Mesendoderm (in vitro differentiated cells): Measurements from ENCODE around the gene EIF4G1.
A peak's percentile ranks its signal among the peaks of the same experiment; 100 is the strongest.

Experiments used
- DNase-seq: peaks from one replicate; pipeline ENCODE4 v3.0.0; 2013
- H2AK5ac ChIP-seq: 2 replicates; pipeline ENCODE4 v1.6.1; 2013; ENCODE audit warnings: low read length, inconsistent platforms
- H2BK120ac ChIP-seq: 2 replicates; pipeline ENCODE4 v1.6.1; 2013; ENCODE audit warnings: low read depth, mild to moderate bottlenecking, low read length, moderate library complexity, mixed read lengths
- H2BK15ac ChIP-seq: replicated peaks from 2 replicates; pipeline ENCODE4 v1.6.1; 2013; ENCODE audit warnings: low read depth, mild to moderate bottlenecking, moderate library complexity
- H2BK5ac ChIP-seq: 2 replicates; pipeline ENCODE4 v1.6.1; 2013; ENCODE audit warnings: low read length, inconsistent platforms
- H3K18ac ChIP-seq: 2 replicates; pipeline ENCODE4 v1.6.1; 2013; ENCODE audit warnings: mild to moderate bottlenecking, low read length, mixed read lengths
- H3K23ac ChIP-seq: one replicate; pipeline ENCODE4 v1.6.1; 2013; ENCODE audit warnings: low read length
- H3K27ac ChIP-seq: 2 replicates; pipeline ENCODE4 v1.5.1; 2013; ENCODE audit warnings: low read depth, mild to moderate bottlenecking, inconsistent platforms, low read length, moderate library complexity
- H3K27me3 ChIP-seq: 2 replicates; pipeline ENCODE4 v1.6.1; 2013; ENCODE audit warnings: low read length, control low read depth, mild to moderate bottlenecking, inconsistent platforms; ENCODE audit not compliant: insufficient read depth, poor library complexity
- H3K36me3 ChIP-seq: 2 replicates; pipeline ENCODE4 v1.6.1; 2013; ENCODE audit warnings: low read length, inconsistent platforms; ENCODE audit not compliant: control insufficient read depth, insufficient read depth
- H3K4ac ChIP-seq: one replicate; pipeline ENCODE4 v1.6.1; 2013; ENCODE audit warnings: low read depth, mild to moderate bottlenecking, low read length, moderate library complexity
- H3K4me1 ChIP-seq: 2 replicates; pipeline ENCODE4 v1.6.1; 2013; ENCODE audit warnings: low read depth, low read length, inconsistent platforms; ENCODE audit not compliant: control insufficient read depth
- H3K4me2 ChIP-seq: 2 replicates; pipeline ENCODE4 v1.6.1; 2013; ENCODE audit warnings: low read length
- H3K4me3 ChIP-seq: 2 replicates; pipeline ENCODE4 v1.5.1; 2013; ENCODE audit warnings: mild to moderate bottlenecking, low read length
- H3K56ac ChIP-seq: one replicate; pipeline ENCODE4 v1.6.1; 2013; ENCODE audit warnings: low read length
- H3K79me1 ChIP-seq: 2 replicates; pipeline ENCODE4 v1.6.1; 2013; ENCODE audit warnings: low read length, inconsistent platforms
- H3K79me2 ChIP-seq: 2 replicates; pipeline ENCODE4 v1.6.1; 2013; ENCODE audit warnings: mild to moderate bottlenecking, low read length; ENCODE audit not compliant: control insufficient read depth, insufficient read depth
- H3K9ac ChIP-seq: 2 replicates; pipeline ENCODE4 v1.6.1; 2013; ENCODE audit warnings: low read length, inconsistent platforms
- H4K5ac ChIP-seq: one replicate; pipeline ENCODE4 v1.6.1; 2013; ENCODE audit warnings: low read length
- H4K8ac ChIP-seq: one replicate; pipeline ENCODE4 v1.6.1; 2013; ENCODE audit warnings: low read depth, mild to moderate bottlenecking, control low read depth, low read length, moderate library complexity
- WGBS: extraction: QIAGEN DNeasy Blood & Tissue Kit; methylation state at CpG from one replicate; pipeline ENCODE4 v1.1.7; 2013; ENCODE audit warnings: low lambda C conversion rate, missing lambda C conversion rate; ENCODE audit not compliant: insufficient coverage; ENCODE audit errors: extremely low coverage; 5-methylcytosine and 5-hydroxymethylcytosine counted together

Gene EIF4G1

GRCh38 chr3:184308744-184309143, 5.7 kb upstream of the EIF4G1 start:
- Histone ChIP-seq H3K36me3 (peaks cover 30% of the 10 kb centered on the region), H3K23ac (no peak overlapping the region), H3K4me1 (no peaks in the 10 kb centered on the region), H2BK120ac (no peak overlapping the region), H3K18ac (no peak overlapping the region), H2BK15ac (no peak overlapping the region), H3K4me2 (no peak overlapping the region), H4K8ac (no peak overlapping the region), H2AK5ac (no peak overlapping the region), H3K9ac (no peak overlapping the region), H4K5ac (no peak overlapping the region), H3K56ac (no peak overlapping the region), H3K79me1 (peaks cover 2% of the 10 kb centered on the region), H3K79me2 (no peaks in the 10 kb centered on the region), H3K4me3 (no peak overlapping the region), H2BK5ac (no peak overlapping the region), H3K4ac (no peak overlapping the region), H3K27ac (no peak overlapping the region), H3K27me3 (no peaks in the 10 kb centered on the region)
- DNase-seq, result no peak
- no CpG with 5 or more reads among the region's 7 CpGs for WGBS

DNA sequence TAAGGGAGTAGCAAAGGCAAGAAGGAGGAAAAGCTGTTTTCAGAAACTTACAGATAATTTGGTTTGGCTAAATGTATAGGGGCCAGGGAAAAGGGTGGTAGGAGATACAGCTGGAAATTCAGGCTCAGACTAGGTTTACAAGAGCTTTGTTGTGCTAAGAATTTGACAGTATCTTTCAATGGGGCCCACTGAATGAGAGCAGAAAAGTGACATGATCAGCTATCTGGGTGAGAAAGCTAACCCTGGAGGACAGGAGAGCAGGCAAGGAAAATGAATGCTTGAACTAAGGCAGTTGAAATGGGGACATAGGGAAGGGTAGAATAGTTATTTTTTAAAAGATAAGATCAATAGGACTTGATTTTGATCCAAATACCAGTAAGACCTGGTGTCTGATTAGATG, 2.8 kb upstream of the EIF4G1 start:
- Histone ChIP-seq H3K4ac (no peak overlapping the region), H3K23ac (no peak overlapping the region), H3K27me3 (no peaks in the 10 kb centered on the region), H3K18ac (no peak overlapping the region), H3K79me1 (no peaks in the 10 kb centered on the region), H3K4me2 (no peak overlapping the region), H2BK120ac (no peak overlapping the region), H2AK5ac (no peak overlapping the region), H3K4me1 (peaks cover 2% of the 10 kb centered on the region), H2BK5ac (no peak overlapping the region), H3K79me2 (peaks cover 21% of the 10 kb centered on the region), H3K4me3 (no peak overlapping the region), H4K5ac (no peak overlapping the region), H2BK15ac (no peak overlapping the region), H3K36me3 (peaks cover 13% of the 10 kb centered on the region), H3K9ac (no peak overlapping the region), H3K27ac (no peak overlapping the region), H4K8ac (no peak overlapping the region), H3K56ac (no peak overlapping the region)
- no peak for DNase-seq

- peak overlapping the region; percentile 100 for H3K18ac ChIP-seq
Observed at GRCh38 chr3:184314700-184315542, 515 bp downstream of the EIF4G1 start.

GRCh38 chr3:184315543-184315867, 1.1 kb downstream of the EIF4G1 start:
- H2BK120ac ChIP-seq, result peak overlapping the region; percentile 33
- peaks cover 4% of the 10 kb centered on the region for H3K4me1 ChIP-seq
- peak overlapping the region; percentile 83 for H3K4me3 ChIP-seq
- peaks cover 8% of the 10 kb centered on the region for H3K79me1 ChIP-seq
- peak overlapping the region; percentile 98 for H3K56ac ChIP-seq
- peak overlapping the region; percentile 100 for H3K4ac ChIP-seq
- DNase-seq, result no peak
- WGBS, result no CpG with 5 or more reads among the region's 6 CpGs
- H4K5ac ChIP-seq, result no peak overlapping the region
- H3K27me3 ChIP-seq, result no peaks in the 10 kb centered on the region
- peak overlapping the region; percentile 100 for H3K18ac ChIP-seq
- peaks cover 57% of the 10 kb centered on the region for H3K79me2 ChIP-seq
- H2BK5ac ChIP-seq, result peak overlapping the region; percentile 80
- H3K4me2 ChIP-seq, result peak overlapping the region; percentile 97
- no peak overlapping the region for H2BK15ac ChIP-seq
- peak overlapping the region; percentile 97 for H3K23ac ChIP-seq
- no peak overlapping the region for H4K8ac ChIP-seq
- H3K36me3 ChIP-seq, result peaks cover 5% of the 10 kb centered on the region
- H3K27ac ChIP-seq, result peak overlapping the region; percentile 92
- H2AK5ac ChIP-seq, result peak overlapping the region; percentile 68
- peak overlapping the region; percentile 94 for H3K9ac ChIP-seq

More at GRCh38 chr3:184314700-184315542, 515 bp downstream of the EIF4G1 start:
- H3K4me2 ChIP-seq, result peak overlapping the region; percentile 97
- peak; percentile 74 for DNase-seq
- H3K79me1 ChIP-seq, result peaks cover 8% of the 10 kb centered on the region
- no peak overlapping the region for H4K5ac ChIP-seq
- no peaks in the 10 kb centered on the region for H3K27me3 ChIP-seq
- H2BK120ac ChIP-seq, result peak overlapping the region; percentile 33
- peaks cover 53% of the 10 kb centered on the region for H3K79me2 ChIP-seq
- H2BK15ac ChIP-seq, result no peak overlapping the region
- peaks cover 4% of the 10 kb centered on the region for H3K4me1 ChIP-seq
- peak overlapping the region; percentile 94 for H3K9ac ChIP-seq
- H3K23ac ChIP-seq, result peak overlapping the region; percentile 97
- H3K36me3 ChIP-seq, result peaks cover 5% of the 10 kb centered on the region
- WGBS, result no CpG with 5 or more reads among the region's 89 CpGs
- peak overlapping the region; percentile 80 for H2BK5ac ChIP-seq
- peak overlapping the region; percentile 97 for H4K8ac ChIP-seq
- peak overlapping the region; percentile 98 for H3K56ac ChIP-seq
- peak overlapping the region; percentile 83 for H3K4me3 ChIP-seq
- peak overlapping the region; percentile 92 for H3K27ac ChIP-seq
- H3K4ac ChIP-seq, result peak overlapping the region; percentile 100
- H2AK5ac ChIP-seq, result peak overlapping the region; percentile 68

DNA sequence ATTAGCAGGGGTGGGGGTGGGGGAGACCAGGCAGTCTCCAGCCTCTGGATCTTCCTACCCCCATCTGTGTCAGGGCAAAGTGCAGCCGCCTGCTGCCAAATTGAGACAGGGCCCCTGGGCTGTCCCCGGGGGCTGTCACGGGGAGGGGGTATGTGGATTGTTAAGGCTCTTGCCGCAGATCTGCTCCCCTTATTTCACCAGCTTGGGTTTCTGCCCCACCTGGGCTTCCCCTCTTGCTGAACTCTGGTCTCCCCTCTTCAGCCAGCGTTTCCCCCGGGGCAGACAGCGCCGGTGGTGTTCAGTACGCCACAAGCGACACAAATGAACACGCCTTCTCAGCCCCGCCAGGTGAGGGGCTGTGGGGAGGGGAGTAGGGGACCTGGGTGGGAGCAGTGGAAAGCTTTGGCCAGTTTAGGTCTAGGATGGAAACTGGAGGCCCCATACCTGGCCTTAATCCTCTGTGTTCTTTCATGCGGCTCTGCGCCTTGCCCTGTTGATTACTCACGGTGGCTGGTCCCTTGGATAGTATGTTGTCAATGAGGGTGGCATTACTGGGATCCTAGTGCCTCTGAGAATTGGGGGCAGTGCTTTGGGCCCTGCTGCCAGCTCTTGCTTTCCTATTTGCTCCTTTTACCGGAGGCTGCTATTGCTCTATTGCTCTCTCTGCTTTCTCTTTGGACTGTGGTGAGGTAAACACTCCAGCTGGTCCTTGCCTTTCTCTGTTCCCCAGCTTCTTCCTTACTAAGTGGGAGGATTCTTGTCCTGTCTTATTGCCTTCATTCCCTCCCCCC, 1.7 kb downstream of the EIF4G1 start:
- H3K23ac ChIP-seq, result no peak overlapping the region
- H3K9ac ChIP-seq, result peak overlapping the region; percentile 94
- no peak for DNase-seq
- no peak overlapping the region for H2BK15ac ChIP-seq
- peak overlapping the region; percentile 83 for H3K4me3 ChIP-seq
- H3K36me3 ChIP-seq, result peaks cover 6% of the 10 kb centered on the region
- H4K5ac ChIP-seq, result no peak overlapping the region
- no peak overlapping the region for H4K8ac ChIP-seq
- H3K27me3 ChIP-seq, result no peaks in the 10 kb centered on the region
- no peak overlapping the region for H2AK5ac ChIP-seq
- peak overlapping the region; percentile 100 for H3K18ac ChIP-seq
- H3K79me2 ChIP-seq, result peaks cover 62% of the 10 kb centered on the region
- H3K79me1 ChIP-seq, result peaks cover 12% of the 10 kb centered on the region
- H2BK5ac ChIP-seq, result no peak overlapping the region
- H3K4me1 ChIP-seq, result peaks cover 4% of the 10 kb centered on the region
- no peak overlapping the region for H3K27ac ChIP-seq
- H3K4ac ChIP-seq, result no peak overlapping the region
- whole genome bisulfite sequencing, result no CpG with 5 or more reads among the region's 16 CpGs
- no peak overlapping the region for H2BK120ac ChIP-seq
- peak overlapping the region; percentile 98 for H3K56ac ChIP-seq
- peak overlapping the region; percentile 45 for H3K4me2 ChIP-seq
